ENCODE measurements around the gene MICAL2.

Gene MICAL2

GRCh38 chr11:12287374-12288211 is 177.2 kb downstream of the MICAL2 start:
- DNase-seq (ENCODE audit: low spot score), result no peak

- peak; percentile 86 for DNase-seq (ENCODE audit: low spot score)
Measured at GRCh38 chr11:12288212-12288930, 178.0 kb downstream of the MICAL2 start.

GRCh38 chr11:12288931-12289666 is 178.7 kb downstream of the MICAL2 start:
- no peak for DNase-seq (ENCODE audit: low spot score)

- no peak for DNase-seq (ENCODE audit: low spot score)
Measured at GRCh38 chr11:12289667-12290476, 179.5 kb downstream of the MICAL2 start.

- no peak for DNase-seq (ENCODE audit: low spot score)
Measured at GRCh38 chr11:12290477-12290922, 180.1 kb downstream of the MICAL2 start.

- DNase-seq (ENCODE audit: low spot score), result no peak
Measured at GRCh38 chr11:12291313-12291712, 180.9 kb downstream of the MICAL2 start.

- no peak for DNase-seq (ENCODE audit: low spot score)
Measured at GRCh38 chr11:12291766-12292165, 181.4 kb downstream of the MICAL2 start.

GRCh38 chr11:12292766-12293165 is 182.4 kb downstream of the MICAL2 start:
- DNase-seq (ENCODE audit: low spot score), result no peak

- DNase-seq (ENCODE audit: low spot score), result no peak
Measured at GRCh38 chr11:12293486-12293885, 183.1 kb downstream of the MICAL2 start.

GRCh38 chr11:12294613-12295012 is 184.2 kb downstream of the MICAL2 start:
- DNase-seq (ENCODE audit: low spot score), result no peak

GRCh38 chr11:12295943-12296342 is 185.6 kb downstream of the MICAL2 start:
- no peak for DNase-seq (ENCODE audit: low spot score)

- DNase-seq (ENCODE audit: low spot score), result no peak
Measured at GRCh38 chr11:12298610-12299009, 188.2 kb downstream of the MICAL2 start.

GRCh38 chr11:12301379-12301778 is 191.0 kb downstream of the MICAL2 start:
- no peak for DNase-seq (ENCODE audit: low spot score)

- no peak for DNase-seq (ENCODE audit: low spot score)
Measured at GRCh38 chr11:12303421-12304149, 193.2 kb downstream of the MICAL2 start.

GRCh38 chr11:12306830-12307229 is 196.4 kb downstream of the MICAL2 start:
- no peak for DNase-seq (ENCODE audit: low spot score)

- no peak for DNase-seq (ENCODE audit: low spot score)
Measured at GRCh38 chr11:12312132-12312531, 201.7 kb downstream of the MICAL2 start.

Measured in pons (tissue), 1 donor.